Right renal pelvis (tissue), 4 donors: ENCODE measurements around the gene TDRD6. TPM values are rescaled to one million over a fixed set of nuclear protein-coding genes. Genes with fewer than 3 reads are reported as not detected.
"Not testable (repeated sequence)": the region's sequence is repeated elsewhere in the genome, so short reads cannot be mapped to it uniquely, and the experiment has no call there.

Source experiments
- DNase-seq, 4 donors: peaks; one replicate each; pipeline ENCODE4 v3.0.0-alpha.2; 2013; ENCODE audit warnings: low read depth in 4 of 4, low spot score in 3 of 4, missing footprints in 1 of 4
- polyA plus RNA-seq, 4 donors: library from polyadenylated mRNA; unstranded; fragments of 120-200 nt; gene quantifications; one replicate each; pipeline ENCODE4 v1.2.1, GENCODE V29; 2013; ENCODE audit not compliant: insufficient read length in 4 of 4

TDRD6 gene
- 1 to 10 TPM in 3 of 4 donors, under 1 TPM in 1; 0.90 to 4.9 (median 1.7) TPM for polyA plus RNA-seq

GRCh38 chr6:46687619-46688097 is at the start of gene TDRD6:
Gene TDRD6, plus strand, starts transcription at chr6:46687885. Its CDS starts 244 bp downstream, at chr6:46688129.
- DNase-seq = no peak

GRCh38 chr6:46637933-46638332 is 49.8 kb upstream of the TDRD6 start:
- DNase-seq = no peak

- DNase-seq = no peak
Measured at GRCh38 chr6:46638650-46639049, 49.0 kb upstream of the TDRD6 start.

GRCh38 chr6:46642928-46643751 is 44.5 kb upstream of the TDRD6 start:
- no peak for DNase-seq

- DNase-seq = no peak
Measured at GRCh38 chr6:46645265-46645664, 42.4 kb upstream of the TDRD6 start.

DNA sequence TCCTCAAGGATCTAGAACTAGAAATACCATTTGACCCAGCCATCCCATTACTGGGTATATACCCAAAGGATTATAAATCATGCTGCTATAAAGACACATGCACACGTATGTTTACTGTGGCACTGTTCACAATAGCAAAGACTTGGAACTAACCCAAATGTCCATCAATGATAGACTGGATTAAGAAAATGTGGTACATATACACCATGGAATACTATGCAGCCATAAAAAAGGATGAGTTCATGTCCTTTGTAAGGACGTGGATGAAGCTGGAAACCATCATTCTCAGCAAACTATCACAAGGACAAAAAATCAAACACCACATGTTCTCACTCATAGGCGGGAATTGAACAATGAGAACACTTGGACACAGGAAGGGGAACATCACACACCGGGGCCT is 39.6 kb upstream of the TDRD6 start:
- not testable (repeated sequence) for DNase-seq

- DNase-seq = no peak
Measured at GRCh38 chr6:46648869-46649492, 38.7 kb upstream of the TDRD6 start.

- DNase-seq = no peak
Measured at GRCh38 chr6:46651006-46651405, 36.7 kb upstream of the TDRD6 start.

DNA sequence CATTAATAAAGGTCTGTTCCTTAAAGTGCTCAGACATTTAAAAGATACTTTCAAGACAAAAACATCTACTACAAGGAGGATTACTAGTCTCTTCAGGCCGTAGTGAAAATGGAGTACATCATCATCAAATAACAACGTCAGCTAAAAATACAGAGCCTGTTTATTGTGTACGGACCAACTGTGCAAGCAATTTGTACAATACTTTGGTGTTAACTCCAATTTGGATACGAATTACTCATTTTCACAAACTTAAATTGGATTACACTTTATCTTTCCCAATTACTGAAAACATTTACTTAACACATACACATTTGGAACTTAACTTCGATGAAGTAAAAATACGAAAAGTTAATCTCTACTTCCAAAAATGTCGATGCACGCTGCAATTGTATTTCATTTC is 35.9 kb upstream of the TDRD6 start:
- no peak for DNase-seq

DNA sequence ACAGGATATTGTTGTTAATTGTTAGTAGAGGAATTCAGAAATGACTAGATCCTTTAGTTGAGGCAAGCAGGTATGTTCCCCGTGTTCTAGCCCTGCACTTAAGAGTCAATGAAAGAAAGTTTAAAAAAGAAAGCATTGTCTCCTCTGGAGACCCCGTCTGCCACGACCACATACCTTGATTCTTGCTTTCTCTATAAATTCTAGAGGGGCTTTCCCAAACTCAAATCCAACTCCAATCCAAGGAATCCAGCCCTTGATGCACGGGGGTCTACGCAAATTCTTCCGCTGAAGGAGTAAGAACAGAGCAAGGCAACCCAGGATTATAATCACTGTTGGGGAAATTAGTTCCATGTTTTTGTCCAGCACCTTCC is 35.5 kb upstream of the TDRD6 start:
- DNase-seq = no peak

GRCh38 chr6:46652603-46653438 is 34.9 kb upstream of the TDRD6 start, which contains the start of the genes CYP39A1 and SLC25A27:
Gene CYP39A1, minus strand, starts transcription at chr6:46652818. Its CDS starts 236 bp downstream, at chr6:46652582.
Gene SLC25A27, plus strand, starts transcription at chr6:46652975. Its CDS starts 218 bp downstream, at chr6:46653193.
- peak; percentile 84 to 91 (median 88) for DNase-seq

- no peak for DNase-seq
Measured at GRCh38 chr6:46653439-46654195, 34.1 kb upstream of the TDRD6 start.

- no peak for DNase-seq
Measured at GRCh38 chr6:46655803-46656202, 31.9 kb upstream of the TDRD6 start.

DNA sequence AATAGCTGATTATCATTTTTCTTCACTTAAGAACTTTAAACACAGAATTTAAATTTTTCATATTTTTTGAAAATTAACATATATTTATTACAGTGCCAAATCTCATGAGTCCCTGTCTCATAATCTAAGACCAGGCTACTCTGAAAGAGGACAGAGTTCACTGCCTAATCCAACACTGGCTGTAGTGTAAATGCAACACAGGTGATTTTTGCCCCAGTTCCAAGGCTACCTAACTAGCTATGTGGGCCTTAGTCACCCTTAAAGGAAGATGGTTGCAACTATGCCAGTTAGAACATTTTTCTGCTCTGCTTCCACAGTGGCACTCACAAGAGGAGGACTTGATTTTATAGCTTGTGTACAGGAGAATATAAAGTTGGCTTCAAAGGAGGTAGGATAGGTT is 30.0 kb upstream of the TDRD6 start:
- no peak for DNase-seq

- DNase-seq = no peak
Measured at GRCh38 chr6:46661483-46661882, 26.2 kb upstream of the TDRD6 start.

DNA sequence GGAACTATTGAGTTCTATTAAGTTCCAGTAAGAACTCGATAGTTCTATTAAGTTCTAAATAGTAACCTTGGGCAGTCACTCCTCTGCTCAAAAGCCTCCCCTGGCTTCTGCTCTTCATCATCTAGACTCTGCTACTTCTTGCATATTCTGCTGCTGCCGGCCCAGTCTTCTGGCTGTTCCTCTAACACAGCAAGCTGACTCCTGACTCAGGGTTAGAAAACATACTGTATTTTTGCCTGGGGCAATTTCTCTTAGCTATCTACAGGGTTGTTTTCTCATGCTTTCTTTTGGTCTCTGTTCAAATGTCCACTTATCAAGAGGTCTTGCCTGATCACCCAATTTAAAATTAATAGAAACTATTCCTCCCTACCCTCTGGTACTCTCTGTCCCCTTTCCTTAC is 20.3 kb upstream of the TDRD6 start:
- DNase-seq = no peak

GRCh38 chr6:46674410-46674809 is 13.3 kb upstream of the TDRD6 start:
- no peak for DNase-seq

GRCh38 chr6:46676604-46677313 is 10.9 kb upstream of the TDRD6 start:
- DNase-seq = no peak

- DNase-seq = no peak
Measured at GRCh38 chr6:46677314-46677654, 10.4 kb upstream of the TDRD6 start.

DNA sequence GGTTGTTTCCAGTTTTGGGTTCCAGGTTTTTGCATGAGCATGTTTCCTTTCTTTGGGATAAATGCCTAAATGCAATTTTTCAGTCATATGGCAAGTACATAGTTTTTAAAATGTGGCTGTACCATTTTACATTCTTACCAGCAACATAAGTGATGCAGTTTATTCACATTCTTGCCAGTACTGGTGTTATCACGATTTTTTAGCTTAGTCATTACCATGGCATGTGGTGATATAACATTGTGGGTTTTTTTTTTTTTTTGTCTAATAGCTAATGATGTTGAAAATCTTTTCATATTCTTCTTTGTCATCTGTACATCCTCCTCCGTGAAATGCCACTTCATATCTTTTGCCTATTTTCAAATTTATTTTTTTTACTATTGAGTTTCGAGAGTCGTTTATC is 2.9 kb upstream of the TDRD6 start:
- DNase-seq = no peak
